Panc1 (cell line): ENCODE measurements around the gene RAB10.

Experiments used
- CTCF ChIP-seq: fragments of 450-650 bp; IDR thresholded peaks from 2 replicates; pipeline ENCODE4 v1.5.1; 2017; ENCODE audit warnings: mild to moderate bottlenecking
- POLR2AphosphoS5 ChIP-seq: IDR thresholded peaks from 2 replicates; pipeline ENCODE4 v1.6.1; 2012; ENCODE audit warnings: mild to moderate bottlenecking, low read depth, low read length, moderate library complexity
- REST ChIP-seq, 2 experiments: IDR thresholded peaks; 2 replicates each; pipeline ENCODE4 v1.6.1; 2011 to 2012; ENCODE audit warnings: low read depth in 2 of 2, control low read depth in 1 of 2, low read length in 1 of 2, mild to moderate bottlenecking in 1 of 2, moderate library complexity in 1 of 2; ENCODE audit not compliant: insufficient read depth in 1 of 2
- SIN3A ChIP-seq: IDR thresholded peaks from 2 replicates; pipeline ENCODE4 v1.6.1; 2012; ENCODE audit warnings: low read depth, mild to moderate bottlenecking, low read length, moderate library complexity, borderline replicate concordance; ENCODE audit not compliant: insufficient read depth
- TCF7L2 ChIP-seq: IDR thresholded peaks from 2 replicates; pipeline ENCODE4 v1.6.1; 2011; ENCODE audit warnings: mild to moderate bottlenecking, low read depth, low read length, inconsistent platforms

GRCh38 chr2:26178246-26178645 lies 144.4 kb downstream of the RAB10 start:
- TF ChIP-seq TCF7L2 (no peak), CTCF (no peak), REST (IDR thresholded peaks at IDR 0.05; ENCODE audit: insufficient read depth in 1 of 2, low read depth in 2 of 2, low read length in 1 of 2) (no peak), SIN3A (no peak), POLR2AphosphoS5 (no peak)
